AG04449 (cell line): Measurements from ENCODE around the gene RNGTT.

ENCODE experiments used
- CTCF ChIA-PET: fragments of 350-600 bp; formaldehyde crosslinking; extraction: SDS; loops from one replicate; lab custom pipeline; 2021; ENCODE audit warnings: antibody characterized with exemption; lab: Yijun Ruan, JAX
- POLR2A ChIA-PET: fragments of 400-600, 350-600 bp; formaldehyde crosslinking; extraction: SDS; loops from one replicate; lab custom pipeline; 2020; ENCODE audit warnings: antibody characterized with exemption, inconsistent platforms; lab: Yijun Ruan, JAX
- DNase-seq: peaks from one replicate; pipeline ENCODE4 v3.0.0-alpha.2; 2010; ENCODE audit warnings: low read depth, low spot score
- H3K4me3 ChIP-seq: 2 replicates; pipeline ENCODE4 v1.5.1; 2011; ENCODE audit warnings: low read depth, mild to moderate bottlenecking, control low read depth, low read length
- CTCF ChIP-seq: IDR thresholded peaks from one replicate; pipeline ENCODE4 v1.5.1; 2011; ENCODE audit warnings: mild to moderate bottlenecking, moderate library complexity, low read length, control low read depth, inconsistent platforms; ENCODE audit not compliant: insufficient read depth; ENCODE audit errors: missing control alignments

RNGTT gene

DNA sequence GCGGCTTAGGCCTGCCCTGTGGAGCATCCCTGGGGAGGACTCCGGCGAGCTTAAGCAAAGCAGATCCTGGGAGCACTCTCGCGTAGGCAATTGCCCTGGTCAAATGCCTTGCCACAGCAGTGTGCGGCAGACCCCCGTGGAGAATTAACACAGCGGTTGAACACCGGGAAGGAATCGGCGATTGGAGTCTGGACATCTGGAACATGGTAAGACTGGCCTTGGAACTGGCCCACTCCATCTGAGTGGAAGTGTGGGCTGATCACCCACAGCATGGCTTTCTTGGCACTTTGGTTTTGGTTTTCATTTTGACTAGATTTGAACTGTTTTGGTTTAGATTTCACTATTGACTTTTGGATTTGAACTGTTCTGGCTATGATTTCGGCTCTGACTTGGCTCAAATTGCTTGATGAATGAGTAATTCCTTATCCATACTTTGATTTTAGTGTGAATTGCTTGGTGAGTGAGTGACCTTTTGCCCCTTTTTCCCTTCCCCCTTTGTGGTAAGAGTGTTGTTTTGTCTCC is 300.7 kb downstream of the RNGTT start:
- H3K4me3 ChIP-seq: no peak overlapping the region
- ChIA-PET POLR2A (no interaction called here), CTCF (no interaction called here)
- no peak for DNase-seq
- no peak for TF ChIP-seq CTCF

GRCh38 chr6:88662163-88662580 is 301.2 kb downstream of the RNGTT start:
- TF ChIP-seq CTCF: no peak
- no peak for DNase-seq
- ChIA-PET CTCF (no interaction called here), POLR2A (no interaction called here)
- H3K4me3 ChIP-seq: no peak overlapping the region

DNA sequence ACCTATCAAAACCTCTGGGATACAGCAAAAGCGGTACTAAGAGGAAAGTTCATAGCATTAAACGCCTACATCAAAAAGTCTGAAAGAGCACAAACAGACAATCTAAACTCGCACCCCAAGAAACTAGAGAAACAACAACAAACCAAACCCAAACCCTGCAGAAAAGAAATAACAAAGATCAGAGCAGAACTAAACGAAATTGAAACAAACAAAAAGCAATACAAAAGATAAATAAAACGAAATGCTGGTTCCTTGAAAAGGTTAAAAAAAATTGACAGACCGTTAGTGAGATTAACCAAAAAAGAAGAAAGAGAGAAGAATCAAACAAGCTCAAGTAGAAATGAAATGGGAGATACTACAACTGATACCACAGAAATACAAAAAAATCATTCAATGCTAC is 302.3 kb downstream of the RNGTT start:
- CTCF ChIA-PET: no interaction called here
- H3K4me3 ChIP-seq: no peak overlapping the region
- no peak for DNase-seq
- POLR2A ChIA-PET: no interaction called here
- TF ChIP-seq CTCF: no peak

DNA sequence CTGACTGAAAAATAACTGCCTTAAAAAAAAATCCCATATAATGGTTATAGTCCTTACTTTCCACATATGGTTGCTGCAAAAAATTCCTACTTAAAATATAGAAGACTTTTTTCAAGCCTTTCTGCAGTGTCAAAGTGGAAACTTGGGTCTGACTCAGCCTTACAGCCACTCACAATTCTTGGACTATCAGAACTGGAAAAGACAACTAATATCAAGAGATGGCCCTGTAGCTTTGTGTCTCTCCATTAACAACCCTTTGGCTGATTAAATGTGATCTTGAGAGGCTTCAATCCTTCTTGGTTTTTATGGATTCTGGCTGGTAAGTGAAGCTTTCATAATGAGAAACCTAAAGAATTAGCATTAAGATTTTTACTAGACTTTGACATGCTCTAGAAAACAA is 307.8 kb downstream of the RNGTT start:
- no peak for TF ChIP-seq CTCF
- POLR2A ChIA-PET: no interaction called here
- H3K4me3 ChIP-seq: no peak overlapping the region
- CTCF ChIA-PET: no interaction called here
- DNase-seq: no peak

- ChIA-PET POLR2A (no interaction called here), CTCF (no interaction called here)
- DNase-seq: no peak
- no peak for TF ChIP-seq CTCF
- no peak overlapping the region for H3K4me3 ChIP-seq
These were observed 309.5 kb downstream of the RNGTT start for GRCh38 chr6:88653936-88654335.

DNA sequence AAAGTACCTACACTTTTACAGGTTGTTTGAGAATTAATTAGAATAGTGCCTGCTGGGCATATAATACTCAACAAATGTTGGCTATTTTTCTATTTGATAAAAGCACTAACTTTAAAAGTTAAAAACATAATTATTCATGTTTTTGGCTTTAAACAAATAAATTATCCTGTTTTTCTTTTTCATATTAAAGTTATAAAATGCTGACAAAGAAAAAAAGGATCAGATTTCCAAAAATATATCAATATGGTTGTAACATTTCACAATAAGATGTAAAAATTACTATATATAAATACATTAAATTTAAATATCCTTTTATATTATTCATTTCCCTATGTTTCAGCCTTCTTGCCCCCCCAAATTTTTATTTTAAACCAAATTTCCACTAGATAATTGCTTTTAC is 312.0 kb downstream of the RNGTT start:
- DNase-seq: no peak
- POLR2A ChIA-PET: no interaction called here
- CTCF ChIA-PET: no interaction called here
- no peak overlapping the region for H3K4me3 ChIP-seq
- no peak for TF ChIP-seq CTCF
